ENCODE data around the gene TM9SF2.

- TF ChIP-seq, protein P1, sequence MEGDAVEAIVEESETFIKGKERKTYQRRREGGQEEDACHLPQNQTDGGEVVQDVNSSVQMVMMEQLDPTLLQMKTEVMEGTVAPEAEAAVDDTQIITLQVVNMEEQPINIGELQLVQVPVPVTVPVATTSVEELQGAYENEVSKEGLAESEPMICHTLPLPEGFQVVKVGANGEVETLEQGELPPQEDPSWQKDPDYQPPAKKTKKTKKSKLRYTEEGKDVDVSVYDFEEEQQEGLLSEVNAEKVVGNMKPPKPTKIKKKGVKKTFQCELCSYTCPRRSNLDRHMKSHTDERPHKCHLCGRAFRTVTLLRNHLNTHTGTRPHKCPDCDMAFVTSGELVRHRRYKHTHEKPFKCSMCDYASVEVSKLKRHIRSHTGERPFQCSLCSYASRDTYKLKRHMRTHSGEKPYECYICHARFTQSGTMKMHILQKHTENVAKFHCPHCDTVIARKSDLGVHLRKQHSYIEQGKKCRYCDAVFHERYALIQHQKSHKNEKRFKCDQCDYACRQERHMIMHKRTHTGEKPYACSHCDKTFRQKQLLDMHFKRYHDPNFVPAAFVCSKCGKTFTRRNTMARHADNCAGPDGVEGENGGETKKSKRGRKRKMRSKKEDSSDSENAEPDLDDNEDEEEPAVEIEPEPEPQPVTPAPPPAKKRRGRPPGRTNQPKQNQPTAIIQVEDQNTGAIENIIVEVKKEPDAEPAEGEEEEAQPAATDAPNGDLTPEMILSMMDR (IDR thresholded peaks at IDR 0.05) = no peak
- no peak for TF ChIP-seq REST (IDR thresholded peaks at IDR 0.05; ENCODE audit: insufficient read depth in 1 of 2, low read depth in 2 of 2, low read length in 1 of 2)
These were observed 24.7 kb downstream of the TM9SF2 start for GRCh38 chr13:99525967-99526366.

Measured in Panc1 (cell line).